A172 (cell line): ENCODE results near the gene DPEP2. TPM values are rescaled to one million over a fixed set of nuclear protein-coding genes. Genes with fewer than 3 reads are reported as not detected.

Experiments
- total RNA-seq: library from RNA; depleted of rRNA; stranded (reverse); fragments of >200 nt; shearing (Covaris generic); gene quantifications from 2 replicates; pipeline ENCODE4 v1.2.3, GENCODE V29; 2014; rRNA removed

Gene DPEP2
- total RNA-seq, 1 experiment from 2014 or later, result not detected

Other genes starting within 250 kb of the DPEP2 start
- 3.7 and 8.8 TPM in 2 replicates for gene RANBP10, start 192.9 kb downstream of the DPEP2 start, total RNA-seq
- 0.05 and 0.55 TPM in 2 replicates for gene TSNAXIP1, start 192.6 kb downstream of the DPEP2 start, total RNA-seq
- gene THAP11, start 157.2 kb downstream of the DPEP2 start, total RNA-seq, result 21.4 and 21.6 TPM in 2 replicates
- 68.5 and 72.4 TPM in 2 replicates for gene NUTF2, start 152.6 kb downstream of the DPEP2 start, total RNA-seq
- 25.5 and 27.9 TPM in 2 replicates for gene CENPT, start 151.8 kb downstream of the DPEP2 start, total RNA-seq
- gene EDC4, start 126.4 kb downstream of the DPEP2 start, total RNA-seq, result 31.8 and 50.7 TPM in 2 replicates
- gene NRN1L, start 114.6 kb downstream of the DPEP2 start, total RNA-seq, result not detected in 2 replicates
- 3.3 and 3.5 TPM in 2 replicates for gene PSKH1, start 106.2 kb downstream of the DPEP2 start, total RNA-seq
- 0.33 and 0.96 TPM in 2 replicates for gene CTRL, start 67.6 kb downstream of the DPEP2 start, total RNA-seq
- gene PSMB10, start 62.6 kb downstream of the DPEP2 start, total RNA-seq, result 27.9 and 28.8 TPM in 2 replicates
- gene LCAT, start 55.4 kb downstream of the DPEP2 start, total RNA-seq, result 4.9 and 16.7 TPM in 2 replicates
- 25.1 and 26.6 TPM in 2 replicates for gene SLC12A4, start 30.8 kb downstream of the DPEP2 start, total RNA-seq
- not detected in 2 replicates for gene DPEP3, start 19.0 kb downstream of the DPEP2 start, total RNA-seq
- gene DPEP2NB, start 16.4 kb upstream of the DPEP2 start, total RNA-seq, result not detected in 2 replicates
- 9.1 and 10.2 TPM in 2 replicates for gene DDX28, start 23.7 kb upstream of the DPEP2 start, total RNA-seq
- 12.8 and 12.9 TPM in 2 replicates for gene DUS2, start 23.8 kb upstream of the DPEP2 start, total RNA-seq
- gene NFATC3, start 85.9 kb upstream of the DPEP2 start, total RNA-seq, result 13.4 and 14.3 TPM in 2 replicates
- 0.45 TPM in 1 of 2 replicates, not detected in the other for gene ESRP2, start 236.6 kb upstream of the DPEP2 start, total RNA-seq
- gene PLA2G15, start 245.9 kb upstream of the DPEP2 start, total RNA-seq, result 27.7 and 35.1 TPM in 2 replicates